ENCODE data around the gene GAL. TPM values are rescaled to one million over a fixed set of nuclear protein-coding genes. Genes with fewer than 3 reads are reported as not detected.

The GAL gene
- total and polyA plus RNA-seq, 2 experiments from 2014 or later: 80.9 to 691 TPM

DNA sequence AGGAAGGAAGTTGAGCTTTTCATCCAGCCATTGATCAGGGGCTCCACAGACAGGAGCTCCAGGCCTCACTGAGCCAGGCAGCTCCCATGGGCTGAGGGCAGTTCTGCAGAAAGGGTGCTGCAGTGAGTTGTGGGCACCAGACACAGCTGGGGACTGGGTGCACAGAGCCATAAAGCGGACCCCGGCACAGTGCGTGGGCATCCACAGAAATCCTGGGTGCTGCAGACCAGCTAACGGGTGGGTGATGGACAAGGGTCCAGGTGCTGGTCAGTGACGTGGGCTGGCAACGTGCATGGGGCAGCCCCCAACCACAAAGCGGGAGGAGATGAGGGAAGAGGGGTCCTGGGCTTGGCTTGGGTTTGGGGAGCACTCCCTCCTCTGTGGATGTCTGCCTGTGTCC, 19.4 kb upstream of the GAL start (continued):
- TF ChIP-seq ZNF462 (CRISPR knock-in tag; IDR thresholded peaks at IDR 0.05) (no peak), ZNF331 (CRISPR knock-in tag; IDR thresholded peaks at IDR 0.05; ENCODE audit: low read depth) (no peak), EZH2 (IDR thresholded peaks at IDR 0.05; ENCODE audit: low read depth, unreplicated experiment) (no peak)

- TF ChIP-seq POLR2AphosphoS5 (IDR thresholded peaks at IDR 0.05; ENCODE audit: low read depth): no peak
- TF ChIP-seq STAT1 (IDR thresholded peaks at IDR 0.05; ENCODE audit: unreplicated experiment): no peak
- no peak for TF ChIP-seq NANOG (IDR thresholded peaks at IDR 0.05; ENCODE audit: borderline replicate concordance)
- TF ChIP-seq EZH2 (IDR thresholded peaks at IDR 0.05; ENCODE audit: low read depth, unreplicated experiment): no peak
- TF ChIP-seq CREB1 (CRISPR knock-in tag; IDR thresholded peaks at IDR 0.05; ENCODE audit: low read depth): no peak
- Histone ChIP-seq H3K9me2 (ENCODE audit: insufficient read depth) (no peaks in the 10 kb centered on the region), H3K36me3 (ENCODE audit: insufficient read depth) (no peaks in the 10 kb centered on the region), H3K4me3 (no peak overlapping the region), H2AFZ (no peak overlapping the region), H3K27me3 (ENCODE audit: insufficient read depth) (no peaks in the 10 kb centered on the region), H3K4me1 (ENCODE audit: insufficient read depth) (no peaks in the 10 kb centered on the region; the same call in 1 of the 2 replicates), H3K4me2 (no peak overlapping the region), H3K79me2 (replicated peaks; ENCODE audit: insufficient read depth) (no peaks in the 10 kb centered on the region), H3F3A (replicated peaks; ENCODE audit: low read depth) (no peaks in the 10 kb centered on the region), H3K27ac (ENCODE audit: low read depth) (no peak overlapping the region), H4K20me1 (replicated peaks; ENCODE audit: insufficient read depth) (no peaks in the 10 kb centered on the region)
- H3K36me3 Mint-ChIP-seq (ENCODE audit: low read depth): peaks cover 5% of the 10 kb centered on the region; the same call in 2 of the 3 replicates
- no peak overlapping the region for H3K27ac Mint-ChIP-seq
- ATAC-seq (no peak), DNase-seq (ENCODE audit: low spot score) (no peak)
- H3K4me1 Mint-ChIP-seq: peaks cover 8% of the 10 kb centered on the region
- H3K4me3 Mint-ChIP-seq: no peak overlapping the region
- peaks cover 8% of the 10 kb centered on the region for H3K27me3 Mint-ChIP-seq (ENCODE audit: insufficient read depth, low read depth, poor library complexity)
- peaks cover 9% of the 10 kb centered on the region; the same call in 1 of the 3 replicates for H3K9me3 Mint-ChIP-seq
These were observed 18.9 kb upstream of the GAL start for GRCh38 chr11:68665436-68665835.

All from GM23338 (cell line).